Endothelial cell of umbilical vein (primary cell): ENCODE measurements around the gene GALNT10. TPM values are rescaled to one million over a fixed set of nuclear protein-coding genes. Genes with fewer than 3 reads are reported as not detected.

Source experiments
- BruUV-seq: library from RNA; stranded (reverse); fragments of 400-500 nt; replicated peaks from 2 replicates; lab custom pipeline; 2021; lab: Mats Ljungman, UMichigan
- CTCF ChIA-PET: fragments of 300-600, 350-600 bp; sonication (Branson Sonifier 250); formaldehyde crosslinking; loops from one replicate; lab custom pipeline; 2021; ENCODE audit warnings: antibody characterized with exemption, inconsistent platforms; lab: Charles Lee
- POLR2A ChIA-PET: fragments of 300-600, 350-600 bp; sonication (Branson Sonifier 250); formaldehyde crosslinking; loops from one replicate; lab custom pipeline; 2021; ENCODE audit warnings: antibody characterized with exemption, inconsistent platforms; lab: Charles Lee
- DNase-seq: peaks from one replicate; pipeline ENCODE4 v3.0.0-alpha.2; 2011; ENCODE audit warnings: low read depth, low spot score
- FAIRE-seq: peaks from 2 replicates; lab custom pipeline; 2011; peaks lifted over from hg19 to GRCh38; lab: Jason Lieb, UNC
- H2AFZ ChIP-seq: 2 replicates; pipeline ENCODE4 v1.6.0; 2012; ENCODE audit warnings: low read depth, low read length, control low read depth, inconsistent platforms
- H3K27ac ChIP-seq: 2 replicates; pipeline ENCODE4 v1.5.1; 2011; ENCODE audit warnings: low read depth, mild to moderate bottlenecking, control low read depth, low read length, moderate library complexity; ENCODE audit not compliant: insufficient read depth
- H3K27me3 ChIP-seq, 2 experiments: 2 replicates each; pipeline versions ENCODE4 v1.6.0 to v1.6.1; 2011; ENCODE audit warnings: low read length in 2 of 2, mixed read lengths in 1 of 2; ENCODE audit not compliant: control insufficient read depth in 2 of 2, insufficient read depth in 2 of 2
- H3K36me3 ChIP-seq, 2 experiments: 2 replicates in 1 of 2; 3 replicates in 1 of 2; pipeline ENCODE4 v1.5.1; 2011; ENCODE audit warnings: low read length in 2 of 2, mild to moderate bottlenecking in 1 of 2, moderate library complexity in 1 of 2; ENCODE audit not compliant: control insufficient read depth in 2 of 2, insufficient read depth in 2 of 2; ENCODE audit errors: extremely low read depth in 1 of 2
- H3K4me1 ChIP-seq: 3 replicates; pipeline ENCODE4 v1.5.1; 2011; ENCODE audit warnings: mild to moderate bottlenecking, low read length; ENCODE audit not compliant: control insufficient read depth, insufficient read depth; ENCODE audit errors: extremely low read depth
- H3K4me2 ChIP-seq: 2 replicates; pipeline ENCODE4 v1.6.1; 2011; ENCODE audit warnings: low read length, control low read depth, mixed read lengths; ENCODE audit not compliant: insufficient read depth
- H3K4me3 ChIP-seq, 3 experiments: fragments of 200-600 bp in 1 of 3; sonication (generic), shearing (Covaris generic) in 1 of 3; replicated peaks in 1 of 3; 2 replicates each; pipeline ENCODE4 v1.5.1; 2011 to 2016; ENCODE audit warnings: control low read depth in 3 of 3, low read length in 3 of 3, mild to moderate bottlenecking in 2 of 3, inconsistent platforms in 1 of 3, low read depth in 1 of 3, moderate library complexity in 1 of 3; ENCODE audit not compliant: insufficient read depth in 1 of 3
- H3K79me2 ChIP-seq: 2 replicates; pipeline ENCODE4 v1.6.0; 2012; ENCODE audit warnings: low read length, inconsistent platforms; ENCODE audit not compliant: control insufficient read depth, insufficient read depth
- H3K9ac ChIP-seq: replicated peaks from 2 replicates; pipeline ENCODE3; 2011; ENCODE audit warnings: low read length, control low read depth; ENCODE audit not compliant: insufficient read depth; ENCODE audit errors: extremely low read depth
- H3K9me1 ChIP-seq: replicated peaks from 3 replicates; pipeline ENCODE4 v1.6.0; 2011; ENCODE audit warnings: mild to moderate bottlenecking, low read length; ENCODE audit not compliant: control insufficient read depth, insufficient read depth; ENCODE audit errors: extremely low read depth
- H3K9me3 ChIP-seq: replicated peaks from 2 replicates; pipeline ENCODE4 v1.5.1; 2012; ENCODE audit warnings: low read length, inconsistent platforms; ENCODE audit not compliant: control insufficient read depth, insufficient read depth
- H4K20me1 ChIP-seq: replicated peaks from 2 replicates; pipeline ENCODE3; 2011; ENCODE audit warnings: mild to moderate bottlenecking, low read length; ENCODE audit not compliant: control insufficient read depth, insufficient read depth; ENCODE audit errors: extremely low read depth
- EZH2 ChIP-seq: IDR thresholded peaks from 2 replicates; pipeline ENCODE4 v1.6.1; 2012; ENCODE audit warnings: borderline replicate concordance, low read depth, mild to moderate bottlenecking, moderate library complexity, low read length, inconsistent platforms; ENCODE audit not compliant: severe bottlenecking
- FOS ChIP-seq: IDR thresholded peaks from 2 replicates; pipeline ENCODE4 v1.6.1; 2011; ENCODE audit warnings: mild to moderate bottlenecking, low read length, moderate library complexity, borderline replicate concordance; ENCODE audit not compliant: insufficient read depth
- GATA2 ChIP-seq: IDR thresholded peaks from 2 replicates; pipeline ENCODE4 v1.7.0; 2011; ENCODE audit warnings: low read depth, mild to moderate bottlenecking, moderate library complexity, mixed read lengths, low read length; ENCODE audit not compliant: insufficient read length, insufficient read depth
- JUN ChIP-seq: IDR thresholded peaks from 2 replicates; pipeline ENCODE4 v1.6.1; 2011; ENCODE audit warnings: borderline replicate concordance, low read depth; ENCODE audit not compliant: insufficient read length, insufficient read depth
- MYC ChIP-seq: IDR thresholded peaks from one replicate; pipeline ENCODE4 v1.6.1; 2011; ENCODE audit warnings: mild to moderate bottlenecking, low read depth, low read length
- POLR2A ChIP-seq: IDR thresholded peaks from 2 replicates; pipeline ENCODE4 v1.6.1; 2012; ENCODE audit warnings: low read depth, mild to moderate bottlenecking, control low read depth, low read length
- POLR2AphosphoS5 ChIP-seq: IDR thresholded peaks from 2 replicates; pipeline ENCODE4 v1.6.1; 2012; ENCODE audit warnings: low read depth, mild to moderate bottlenecking, control low read depth, low read length, moderate library complexity; ENCODE audit not compliant: insufficient read depth
- dilution Hi-C: fragments of 300-500 bp; cut with MboI; formaldehyde crosslinking; loops from one replicate; pipeline ENCODE4 v1.15.0; 2019; ENCODE audit warnings: low sequenced_read_pairs; ENCODE audit not compliant: extremely low pct_ligation_motif_present
- intact Hi-C: fragments of 100-400 bp; cut with micrococcal nuclease; formaldehyde crosslinking; loops from one replicate; pipeline ENCODE4 v1.10.0; 2022
- polyA plus RNA-seq, 4 experiments: library from polyadenylated mRNA; depleted of rRNA in 3 of 4; stranded (reverse) in 3 of 4; unstranded in 1 of 4; fragments of >200 nt; gene quantifications; 2 replicates each; pipeline versions ENCODE4 v1.2.1 to v1.2.3, GENCODE V29; 2011 to 2012; ENCODE audit warnings: missing spikeins in 1 of 4
- total RNA-seq: library from RNA; stranded (reverse); gene quantifications from 2 replicates; pipeline ENCODE4 v1.2.3, GENCODE V29; 2021
- TF ChIP-seq, protein P1 (sequence below), 2 donors: IDR thresholded peaks; 1 replicate in 1 of 2; 2 replicates in 1 of 2; pipeline ENCODE4 v1.5.1; 2011; ENCODE audit warnings: low read length in 2 of 2, mild to moderate bottlenecking in 2 of 2, moderate library complexity in 2 of 2, control low read depth in 1 of 2, inconsistent platforms in 1 of 2, low read depth in 1 of 2; ENCODE audit not compliant: insufficient read depth in 1 of 2; ENCODE audit errors: extremely low read depth in 1 of 2
- TF ChIP-seq, protein P2 (sequence below): IDR thresholded peaks from 2 replicates; pipeline ENCODE4 v1.6.1; 2011; ENCODE audit not compliant: insufficient read depth, insufficient read length

GALNT10 gene
- total and polyA plus RNA-seq, 2 donors (not counting 3 experiments of a cell fraction or from before 2014, with no cell fraction given) = 70.2 to 77.6 TPM

DNA sequence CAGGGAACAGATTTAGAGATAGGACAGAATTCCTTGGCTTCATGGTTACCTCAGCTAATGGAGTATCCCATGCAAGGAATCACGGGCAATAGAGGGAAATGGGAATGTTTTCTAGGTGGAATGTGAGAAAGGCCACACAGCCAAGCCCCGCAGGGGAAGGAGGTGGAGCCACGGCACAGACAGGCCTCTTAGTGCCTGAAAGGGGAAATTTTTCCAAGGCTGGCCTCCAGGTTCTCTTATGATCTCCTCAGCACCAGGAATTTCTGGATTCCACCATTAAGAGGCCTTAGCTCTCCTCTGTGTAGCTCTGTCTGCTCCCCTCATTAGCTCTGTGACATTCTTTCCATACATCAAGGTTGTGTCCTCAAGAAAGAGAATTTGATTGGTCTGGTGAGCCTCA is 124.7 kb downstream of the GALNT10 start:
- no peak for TF ChIP-seq FOS
- TF ChIP-seq, protein P1, sequence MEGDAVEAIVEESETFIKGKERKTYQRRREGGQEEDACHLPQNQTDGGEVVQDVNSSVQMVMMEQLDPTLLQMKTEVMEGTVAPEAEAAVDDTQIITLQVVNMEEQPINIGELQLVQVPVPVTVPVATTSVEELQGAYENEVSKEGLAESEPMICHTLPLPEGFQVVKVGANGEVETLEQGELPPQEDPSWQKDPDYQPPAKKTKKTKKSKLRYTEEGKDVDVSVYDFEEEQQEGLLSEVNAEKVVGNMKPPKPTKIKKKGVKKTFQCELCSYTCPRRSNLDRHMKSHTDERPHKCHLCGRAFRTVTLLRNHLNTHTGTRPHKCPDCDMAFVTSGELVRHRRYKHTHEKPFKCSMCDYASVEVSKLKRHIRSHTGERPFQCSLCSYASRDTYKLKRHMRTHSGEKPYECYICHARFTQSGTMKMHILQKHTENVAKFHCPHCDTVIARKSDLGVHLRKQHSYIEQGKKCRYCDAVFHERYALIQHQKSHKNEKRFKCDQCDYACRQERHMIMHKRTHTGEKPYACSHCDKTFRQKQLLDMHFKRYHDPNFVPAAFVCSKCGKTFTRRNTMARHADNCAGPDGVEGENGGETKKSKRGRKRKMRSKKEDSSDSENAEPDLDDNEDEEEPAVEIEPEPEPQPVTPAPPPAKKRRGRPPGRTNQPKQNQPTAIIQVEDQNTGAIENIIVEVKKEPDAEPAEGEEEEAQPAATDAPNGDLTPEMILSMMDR (IDR thresholded peaks at IDR 0.05; ENCODE audit: extremely low read depth in 1 of 2, insufficient read depth in 1 of 2, low read depth in 1 of 2, low read length in 2 of 2) = no peak
- no peak for TF ChIP-seq MYC
- TF ChIP-seq POLR2AphosphoS5 = no peak
- no peak for TF ChIP-seq EZH2
- TF ChIP-seq, protein P2, sequence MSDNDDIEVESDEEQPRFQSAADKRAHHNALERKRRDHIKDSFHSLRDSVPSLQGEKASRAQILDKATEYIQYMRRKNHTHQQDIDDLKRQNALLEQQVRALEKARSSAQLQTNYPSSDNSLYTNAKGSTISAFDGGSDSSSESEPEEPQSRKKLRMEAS = no peak
- TF ChIP-seq POLR2A = no peak
- TF ChIP-seq JUN = no peak
- no peak for TF ChIP-seq GATA2
- Histone ChIP-seq H3K4me1 (peaks cover 14% of the 10 kb centered on the region), H3K36me3 (peaks cover 0 to 5% of the 10 kb centered on the region in 2 experiments), H3K27me3 (no peaks in the 10 kb centered on the region), H3K9me3 (no peaks in the 10 kb centered on the region), H3K27ac (no peak overlapping the region), H4K20me1 (no peaks in the 10 kb centered on the region), H3K9me1 (no peaks in the 10 kb centered on the region), H2AFZ (no peak overlapping the region), H3K4me3 (no peak overlapping the region), H3K79me2 (peaks cover 2% of the 10 kb centered on the region), H3K9ac (no peak overlapping the region), H3K4me2 (no peak overlapping the region)
- FAIRE-seq (no peak), DNase-seq (no peak)
- dilution Hi-C loops (no loop called here), intact Hi-C loops (no loop called here)
- BruUV-seq = no TSS peak
- POLR2A ChIA-PET = no interaction called here
- CTCF ChIA-PET = interaction anchor here (1.0 kb wide), 1 partner anchor 28 kb away, joined by 3 read pairs; no protein-coding TSS in a partner anchor
